Pancreas (tissue), 10 donors: ENCODE results near the gene SEMA4D. TPM values are rescaled to one million over a fixed set of nuclear protein-coding genes. Genes with fewer than 3 reads are reported as not detected.

Experiments
- ATAC-seq, 4 donors: fragments of 200-7000 bp; cut with Tn5 transposase; one replicate each; pipeline versions ENCODE4 v1.8.0 to v1.9.1; 2020; ENCODE audit warnings: mild to moderate bottlenecking in 4 of 4, moderate library complexity in 4 of 4
- DNase-seq, 6 donors: peaks; one replicate each; pipeline ENCODE4 v3.0.0-alpha.2; 2020
- FAIRE-seq: peaks from 2 replicates; lab custom pipeline; 2012; peaks lifted over from hg19 to GRCh38; lab: Jason Lieb, UNC
- H3K27ac ChIP-seq, 4 donors: fragments of 200-600 bp; sonication (generic); 1 replicate in 3 of 4; 2 replicates in 1 of 4; pipeline versions ENCODE4 v1.5.0 to v1.8.0; 2020
- H3K27me3 ChIP-seq, 4 donors: fragments of 200-600 bp; one replicate each; pipeline ENCODE4 v1.8.0; 2021
- H3K36me3 ChIP-seq, 3 donors: fragments of 200-600 bp; sonication (generic) in 1 of 3; one replicate each; pipeline versions ENCODE4 v1.5.0 to v1.8.0; 2020 to 2021
- H3K4me1 ChIP-seq, 3 donors: fragments of 200-600 bp; one replicate each; pipeline ENCODE4 v1.8.0; 2021
- H3K4me3 ChIP-seq, 4 donors: fragments of 200-600 bp; sonication (generic) in 2 of 4; one replicate each; pipeline versions ENCODE4 v1.5.0 to v1.8.0; 2020 to 2021
- H3K9me3 ChIP-seq, 4 donors: fragments of 200-600 bp; one replicate each; pipeline ENCODE4 v1.8.0; 2021
- WGBS, 2 donors: extraction: QIAGEN DNeasy Blood & Tissue Kit; methylation state at CpG; one replicate each; pipeline ENCODE4 v1.1.7; 2013; 5-methylcytosine and 5-hydroxymethylcytosine counted together
- intact Hi-C, 3 donors: fragments of 100-400 bp; cut with DNase I; formaldehyde crosslinking; loops; one replicate each; pipeline versions ENCODE4 v1.11.1 to v1.14.2; 2022
- polyA plus RNA-seq, 2 donors: library from polyadenylated mRNA; stranded (reverse); fragments of 200-250 nt; gene quantifications; one replicate each; pipeline ENCODE4 v1.2.3, GENCODE V29; 2013
- total RNA-seq, 6 donors: library from RNA; stranded (reverse); fragmentation: NEBNext Ultra II Directional in 4 of 6; extraction: Animal tissue kit (Norgen Biotek cat#: 25700) in 4 of 6; gene quantifications; one replicate each; pipeline versions ENCODE4 v1.2.1 to v1.2.4, GENCODE V29; 2021 to 2023
- TF ChIP-seq, protein P1 (sequence below), 4 donors: fragments of 200-600 bp; sonication (generic) in 3 of 4; IDR thresholded peaks; one replicate each; pipeline versions ENCODE4 v1.5.0 to v1.8.0; 2021; ENCODE audit warnings: antibody characterized with exemption in 4 of 4
- donor health status: healthy with polysubstance abuse.
- donor health status: DM: no; HTN: no; CAD: no; lungs with moderate emphysema.
- donor health status: DM: no; HTN: no; CAD: no.
- donor health status: control.
- donor health status: control.
- donor health status: Bipolar disorder and iron deficiency.
- donor health status: DM: yes; HTN: yes; CAD: no.
- donor health status: DM: no; HTN: no; CAD: no.
- donor health status: DM: no; HTN: no; CAD: no.
- donor health status: DM: yes; HTN: yes; CAD: no.

The SEMA4D gene
- total and polyA plus RNA-seq, 8 donors: 7.1 to 29.7 (median 12.9) TPM

DNA sequence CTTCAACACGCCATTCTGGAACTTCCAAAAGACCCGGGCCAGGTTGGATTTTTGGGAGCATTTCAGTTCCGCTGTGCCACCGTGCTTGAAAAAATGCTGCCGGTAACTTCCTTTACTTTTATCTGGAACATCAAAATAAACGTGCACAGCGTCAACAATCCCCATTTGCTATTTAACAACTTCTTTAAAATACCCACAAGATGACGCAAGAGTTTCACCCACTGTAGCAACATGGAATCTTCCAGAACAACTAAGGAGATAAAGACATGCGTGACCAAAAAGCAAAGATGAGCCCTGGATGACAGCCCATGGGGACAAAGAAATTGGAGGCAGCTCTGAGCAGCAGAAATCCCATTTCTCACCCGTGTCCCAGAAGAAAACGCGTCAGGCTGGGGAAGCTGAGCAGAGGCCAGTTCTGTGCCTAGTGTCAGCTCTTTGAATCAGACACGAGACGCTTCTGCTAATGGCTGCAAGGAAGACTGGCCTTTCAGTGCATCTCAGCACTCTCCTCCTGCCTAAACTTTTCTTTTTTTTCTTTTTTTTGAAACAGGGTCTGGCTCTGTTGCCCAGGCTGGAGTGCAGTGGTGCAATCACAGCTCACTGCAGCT is 118.3 kb downstream of the SEMA4D start:
- ATAC-seq: no peak
- TF ChIP-seq, protein P1, sequence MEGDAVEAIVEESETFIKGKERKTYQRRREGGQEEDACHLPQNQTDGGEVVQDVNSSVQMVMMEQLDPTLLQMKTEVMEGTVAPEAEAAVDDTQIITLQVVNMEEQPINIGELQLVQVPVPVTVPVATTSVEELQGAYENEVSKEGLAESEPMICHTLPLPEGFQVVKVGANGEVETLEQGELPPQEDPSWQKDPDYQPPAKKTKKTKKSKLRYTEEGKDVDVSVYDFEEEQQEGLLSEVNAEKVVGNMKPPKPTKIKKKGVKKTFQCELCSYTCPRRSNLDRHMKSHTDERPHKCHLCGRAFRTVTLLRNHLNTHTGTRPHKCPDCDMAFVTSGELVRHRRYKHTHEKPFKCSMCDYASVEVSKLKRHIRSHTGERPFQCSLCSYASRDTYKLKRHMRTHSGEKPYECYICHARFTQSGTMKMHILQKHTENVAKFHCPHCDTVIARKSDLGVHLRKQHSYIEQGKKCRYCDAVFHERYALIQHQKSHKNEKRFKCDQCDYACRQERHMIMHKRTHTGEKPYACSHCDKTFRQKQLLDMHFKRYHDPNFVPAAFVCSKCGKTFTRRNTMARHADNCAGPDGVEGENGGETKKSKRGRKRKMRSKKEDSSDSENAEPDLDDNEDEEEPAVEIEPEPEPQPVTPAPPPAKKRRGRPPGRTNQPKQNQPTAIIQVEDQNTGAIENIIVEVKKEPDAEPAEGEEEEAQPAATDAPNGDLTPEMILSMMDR (IDR thresholded peaks at IDR 0.05): no peak
- Histone ChIP-seq H3K4me3 (no peak overlapping the region), H3K27ac (no peak overlapping the region), H3K9me3 (no peaks in the 10 kb centered on the region), H3K4me1 (no peaks in the 10 kb centered on the region), H3K27me3 (no peaks in the 10 kb centered on the region), H3K36me3 (no peaks in the 10 kb centered on the region)
- no peak for FAIRE-seq
- no peak for DNase-seq
- intact Hi-C loops: no loop called here
- WGBS, 2 donors: 86 to 87% methylated on average over 14 of the region's 14 CpGs

GRCh38 chr9:89379031-89379430 is 118.9 kb downstream of the SEMA4D start:
- ATAC-seq (no peak), DNase-seq (peak in 1 of 6 donors; percentile 28), FAIRE-seq (no peak)
- Histone ChIP-seq H3K4me3 (no peak overlapping the region), H3K27me3 (no peaks in the 10 kb centered on the region), H3K36me3 (no peaks in the 10 kb centered on the region), H3K9me3 (no peaks in the 10 kb centered on the region), H3K27ac (no peak overlapping the region), H3K4me1 (no peaks in the 10 kb centered on the region)
- intact Hi-C loops: no loop called here
- WGBS, 2 donors: 92% methylated on average over 14 of the region's 14 CpGs
- TF ChIP-seq, protein P1 (IDR thresholded peaks at IDR 0.05): no peak

DNA sequence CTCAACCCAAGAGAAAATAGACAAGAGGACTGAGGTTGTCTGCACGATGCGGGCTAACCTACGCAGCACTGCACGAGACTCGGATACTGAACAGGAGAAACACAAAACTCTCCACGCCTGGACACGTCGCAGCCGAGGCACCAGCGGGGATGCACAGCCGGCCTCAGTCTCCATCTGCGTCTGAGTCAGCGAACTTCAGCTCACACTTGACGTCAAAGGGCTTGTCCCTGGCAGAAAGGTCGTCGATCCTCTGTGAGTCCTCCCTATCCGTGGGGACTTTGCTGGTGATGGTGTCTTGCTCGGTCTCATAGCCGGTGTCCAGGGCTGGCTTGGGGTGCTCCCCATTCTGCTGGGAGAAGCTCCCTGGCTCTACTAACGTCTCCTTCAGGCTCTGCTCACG is 119.4 kb downstream of the SEMA4D start:
- WGBS, 2 donors: 94 to 95% methylated on average over 21 of the region's 21 CpGs
- H3K4me1 ChIP-seq: no peaks in the 10 kb centered on the region
- TF ChIP-seq, protein P1 (IDR thresholded peaks at IDR 0.05): no peak
- no peaks in the 10 kb centered on the region for H3K9me3 ChIP-seq
- intact Hi-C loops: no loop called here
- DNase-seq (peak in 1 of 6 donors; percentile 26), ATAC-seq (no peak), FAIRE-seq (no peak)
- no peak overlapping the region for H3K27ac ChIP-seq
- H3K36me3 ChIP-seq: no peaks in the 10 kb centered on the region
- H3K4me3 ChIP-seq: no peak overlapping the region
- no peaks in the 10 kb centered on the region for H3K27me3 ChIP-seq

GRCh38 chr9:89377411-89377810 is 120.5 kb downstream of the SEMA4D start:
- TF ChIP-seq, protein P1 (IDR thresholded peaks at IDR 0.05): no peak
- no peak overlapping the region for H3K27ac ChIP-seq
- no peaks in the 10 kb centered on the region for H3K36me3 ChIP-seq
- H3K4me3 ChIP-seq: no peak overlapping the region
- FAIRE-seq (no peak), DNase-seq (no peak), ATAC-seq (no peak)
- intact Hi-C loops: no loop called here
- no peaks in the 10 kb centered on the region for H3K4me1 ChIP-seq
- WGBS, 2 donors: 94 to 96% methylated on average over 12 of the region's 12 CpGs
- H3K27me3 ChIP-seq: no peaks in the 10 kb centered on the region
- no peaks in the 10 kb centered on the region for H3K9me3 ChIP-seq

DNA sequence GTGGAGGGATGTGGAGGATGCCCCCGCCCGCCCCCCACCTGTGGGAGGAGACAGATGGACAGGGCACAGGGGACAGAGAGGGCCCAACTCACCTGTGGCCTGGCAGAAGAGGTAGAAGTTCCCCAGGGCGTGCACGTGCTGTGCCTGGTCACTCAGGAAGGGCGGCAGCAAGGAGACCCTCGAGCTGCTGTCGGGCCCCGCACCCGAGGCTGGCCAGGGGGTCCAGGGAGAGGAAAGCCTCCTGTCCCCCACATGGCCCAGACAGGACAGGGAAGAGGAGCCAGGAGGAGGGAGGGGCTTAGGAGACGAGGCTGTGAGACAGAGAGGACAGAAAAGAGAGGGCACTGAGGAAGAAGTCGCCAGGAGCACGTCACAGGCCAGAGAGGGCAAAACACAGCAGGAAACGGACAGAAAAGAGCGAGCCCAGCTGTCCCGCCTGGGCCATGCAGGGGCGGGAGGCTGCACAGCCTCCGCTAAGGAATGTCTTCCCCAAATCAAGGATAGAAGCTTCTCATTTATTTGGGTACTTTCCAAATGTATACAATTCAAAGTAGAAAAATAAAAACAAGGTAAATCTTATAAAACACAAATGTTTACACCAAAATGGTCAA is 121.1 kb downstream of the SEMA4D start:
- Histone ChIP-seq H3K9me3 (no peaks in the 10 kb centered on the region), H3K4me1 (no peaks in the 10 kb centered on the region), H3K27ac (no peak overlapping the region), H3K4me3 (no peak overlapping the region), H3K36me3 (no peaks in the 10 kb centered on the region), H3K27me3 (no peaks in the 10 kb centered on the region)
- TF ChIP-seq, protein P1 (IDR thresholded peaks at IDR 0.05): no peak
- 88 to 92% methylated on average over 17 of the region's 17 CpGs for WGBS, 2 donors
- FAIRE-seq (no peak), DNase-seq (peak in 1 of 6 donors; percentile 27), ATAC-seq (no peak)
- intact Hi-C loops: no loop called here
